Neural crest cell (in vitro differentiated cells): ENCODE results near the gene DLGAP5. TPM values are rescaled to one million over a fixed set of nuclear protein-coding genes. Genes with fewer than 3 reads are reported as not detected.

Source experiments
- DNase-seq: peaks from one replicate; pipeline ENCODE4 v3.0.0; 2021; ENCODE audit warnings: low read depth, mixed read lengths, low spot score
- H3K27ac Mint-ChIP-seq: one replicate; pipeline ENCODE4 v1.8.0; 2021; ENCODE audit warnings: mild to moderate bottlenecking, mixed read lengths; ENCODE audit not compliant: unreplicated experiment
- H3K27me3 Mint-ChIP-seq: 2 replicates; pipeline ENCODE4 v1.8.0; 2021; ENCODE audit warnings: low read depth, mild to moderate bottlenecking, mixed read lengths
- H3K36me3 Mint-ChIP-seq: 2 replicates; pipeline ENCODE4 v1.8.0; 2021; ENCODE audit warnings: low read depth, mild to moderate bottlenecking, mixed read lengths
- H3K4me1 Mint-ChIP-seq: 2 replicates; pipeline ENCODE4 v1.8.0; 2021; ENCODE audit warnings: mixed read lengths
- H3K4me3 Mint-ChIP-seq: one replicate; pipeline ENCODE4 v1.8.0; 2021; ENCODE audit warnings: mild to moderate bottlenecking, mixed read lengths
- H3K9me3 Mint-ChIP-seq: 2 replicates; pipeline ENCODE4 v1.8.0; 2021; ENCODE audit warnings: mixed read lengths
- CTCF ChIP-seq: fragments of 200-600 bp; sonication (generic); conservative IDR thresholded peaks from 2 replicates; pipeline ENCODE4 v1.5.0; 2021; ENCODE audit warnings: antibody characterized with exemption, mild to moderate bottlenecking
- total RNA-seq: library from RNA; stranded (reverse); gene quantifications from 2 replicates; pipeline ENCODE4 v1.2.1, GENCODE V29; 2021

The DLGAP5 gene
- total RNA-seq, 1 donor from 2014 or later, result 89.6 TPM

- H3K4me3 Mint-ChIP-seq, result no peak overlapping the region
- no peak overlapping the region for H3K27ac Mint-ChIP-seq
- H3K9me3 Mint-ChIP-seq, result no peaks in the 10 kb centered on the region
- peaks cover 14% of the 10 kb centered on the region for H3K4me1 Mint-ChIP-seq
- TF ChIP-seq CTCF, result no peak
- H3K36me3 Mint-ChIP-seq, result no peaks in the 10 kb centered on the region
- no peak for DNase-seq
- H3K27me3 Mint-ChIP-seq, result peaks cover 7% of the 10 kb centered on the region
Measured at GRCh38 chr14:55120571-55121495, 70.6 kb downstream of the DLGAP5 start.

GRCh38 chr14:55118761-55119160 lies 72.6 kb downstream of the DLGAP5 start:
- no peak overlapping the region for H3K4me3 Mint-ChIP-seq
- peaks cover 14% of the 10 kb centered on the region for H3K4me1 Mint-ChIP-seq
- no peak for TF ChIP-seq CTCF
- no peaks in the 10 kb centered on the region for H3K36me3 Mint-ChIP-seq
- H3K9me3 Mint-ChIP-seq, result no peaks in the 10 kb centered on the region
- H3K27ac Mint-ChIP-seq, result no peak overlapping the region
- no peak for DNase-seq
- H3K27me3 Mint-ChIP-seq, result no peaks in the 10 kb centered on the region

- no peak for DNase-seq
- no peak overlapping the region for H3K27ac Mint-ChIP-seq
- H3K4me1 Mint-ChIP-seq, result peaks cover 10% of the 10 kb centered on the region
- peaks cover 4% of the 10 kb centered on the region for H3K9me3 Mint-ChIP-seq
- no peak overlapping the region for H3K4me3 Mint-ChIP-seq
- H3K36me3 Mint-ChIP-seq, result no peaks in the 10 kb centered on the region
- H3K27me3 Mint-ChIP-seq, result no peaks in the 10 kb centered on the region
- TF ChIP-seq CTCF, result no peak
Measured at GRCh38 chr14:55117803-55118441, 73.5 kb downstream of the DLGAP5 start.

- no peak for DNase-seq
- H3K27me3 Mint-ChIP-seq, result no peaks in the 10 kb centered on the region
- H3K9me3 Mint-ChIP-seq, result peaks cover 4% of the 10 kb centered on the region
- H3K4me3 Mint-ChIP-seq, result no peak overlapping the region
- H3K36me3 Mint-ChIP-seq, result no peaks in the 10 kb centered on the region
- H3K27ac Mint-ChIP-seq, result no peak overlapping the region
- TF ChIP-seq CTCF, result no peak
- H3K4me1 Mint-ChIP-seq, result no peaks in the 10 kb centered on the region
Measured at GRCh38 chr14:55116246-55117030, 74.9 kb downstream of the DLGAP5 start.

- peaks cover 4% of the 10 kb centered on the region for H3K9me3 Mint-ChIP-seq
- H3K27ac Mint-ChIP-seq, result no peak overlapping the region
- H3K4me1 Mint-ChIP-seq, result no peaks in the 10 kb centered on the region
- no peaks in the 10 kb centered on the region for H3K27me3 Mint-ChIP-seq
- H3K36me3 Mint-ChIP-seq, result no peaks in the 10 kb centered on the region
- DNase-seq, result no peak
- no peak overlapping the region for H3K4me3 Mint-ChIP-seq
- no peak for TF ChIP-seq CTCF
Measured at GRCh38 chr14:55115861-55116245, 75.5 kb downstream of the DLGAP5 start.
